Measurements from ENCODE around the gene NHS. TPM values are rescaled to one million over a fixed set of nuclear protein-coding genes. Genes with fewer than 3 reads are reported as not detected.

The NHS gene
- polyA plus RNA-seq, 2 of the 4 experiments (the other 2 are of a cell fraction): 3.6 to 5.0 TPM

GRCh38 chrX:17546356-17546755, 171.4 kb downstream of the NHS start:
- CTCF ChIA-PET: interaction anchor here (1.3 to 1.4 kb wide), 2 partner anchors 11 to 13 kb away, joined by 3 to 4 read pairs; no protein-coding TSS in a partner anchor
- FAIRE-seq: no peak

GRCh38 chrX:17547658-17548057, 172.7 kb downstream of the NHS start:
- ATAC-seq: peak; percentile 86 to 90
- POLR2A ChIA-PET: no interaction called here
- 0% methylated on average over 1 of the region's 2 CpGs for WGBS (ENCODE audit: missing lambda C conversion rate)
- peaks cover 38% of the 10 kb centered on the region for H3K4me1 ChIP-seq
- CTCF ChIA-PET: interaction anchor here (0.9 to 1.5 kb wide), 3 partner anchors 9 to 44 kb away, joined by 3 to 4 read pairs (median 3); no protein-coding TSS in a partner anchor
- H3K4me2 ChIP-seq: peak overlapping the region; percentile 45
- peak; percentile 100 for FAIRE-seq
- H3K27ac ChIP-seq: peak overlapping the region; percentile 71 to 83
- no peak overlapping the region for H3K4me3 ChIP-seq
- no peaks in the 10 kb centered on the region for H3K9me3 ChIP-seq
- DNase-seq (ENCODE audit: low read depth in 1 of 2, low spot score in 1 of 2): peak; percentile 44 to 80
- TF ChIP-seq NR3C1 (IDR thresholded peaks at IDR 0.05): no peak
- TF ChIP-seq ATOH8 (CRISPR knock-in tag; IDR thresholded peaks at IDR 0.05; ENCODE audit: low read depth): no peak
- TF ChIP-seq TFCP2L1 (CRISPR knock-in tag; IDR thresholded peaks at IDR 0.05): no peak
- TF ChIP-seq EHF (CRISPR knock-in tag; IDR thresholded peaks at IDR 0.05): no peak
- TF ChIP-seq KDM5A (IDR thresholded peaks at IDR 0.05): no peak
- TF ChIP-seq RNF2 (IDR thresholded peaks at IDR 0.05; ENCODE audit: borderline replicate concordance, low read depth): no peak
- TF ChIP-seq RCOR1 (IDR thresholded peaks at IDR 0.05; ENCODE audit: low read depth, low read length): no peak
- TF ChIP-seq FOSL2 (IDR thresholded peaks at IDR 0.05): no peak
- TF ChIP-seq FOSL2 (CRISPR knock-in tag; IDR thresholded peaks at IDR 0.05): peak; percentile 9; the same call in 1 of the 2 replicates
- no peak; a peak in 1 of 5 replicates for TF ChIP-seq RAD21 (conservative IDR thresholded peaks at IDR 0.05 in 1 of 2, IDR thresholded peaks at IDR 0.05 in 1 of 2)
- peak; percentile 48; the same call in 1 of the 2 replicates for TF ChIP-seq MAX (IDR thresholded peaks at IDR 0.05)
- TF ChIP-seq KDM1A (IDR thresholded peaks at IDR 0.05; ENCODE audit: low read depth): no peak
- TF ChIP-seq MAFK (IDR thresholded peaks at IDR 0.05; ENCODE audit: partially characterized antibody): peak; percentile 92
- TF ChIP-seq CTCF (IDR thresholded peaks at IDR 0.05): no peak

More at GRCh38 chrX:17546356-17546755, 171.4 kb downstream of the NHS start:
- TF ChIP-seq USF2 (IDR thresholded peaks at IDR 0.05): no peak
- TF ChIP-seq RAD21 (conservative IDR thresholded peaks at IDR 0.05 in 1 of 2, IDR thresholded peaks at IDR 0.05 in 1 of 2): no peak
- no peak for TF ChIP-seq CEBPB (IDR thresholded peaks at IDR 0.05)
- TF ChIP-seq JUNB (IDR thresholded peaks at IDR 0.05): no peak
- TF ChIP-seq FOXS1 (CRISPR knock-in tag; IDR thresholded peaks at IDR 0.05): no peak
- TF ChIP-seq HES2 (IDR thresholded peaks at IDR 0.05): no peak
- TF ChIP-seq BCL3 (IDR thresholded peaks at IDR 0.05): no peak
- TF ChIP-seq CHD2 (IDR thresholded peaks at IDR 0.05; ENCODE audit: low read length, partially characterized antibody): no peak
- no peak for TF ChIP-seq SREBF2 (IDR thresholded peaks at IDR 0.05)
- no peak for TF ChIP-seq BHLHE40 (IDR thresholded peaks at IDR 0.05; ENCODE audit: low read depth, low read length)
- TF ChIP-seq NFE2L2 (conservative IDR thresholded peaks at IDR 0.05; ENCODE audit: low read length): no peak
- no peak for TF ChIP-seq RNF2 (IDR thresholded peaks at IDR 0.05; ENCODE audit: borderline replicate concordance, low read depth)
- no peak for TF ChIP-seq EP300 (IDR thresholded peaks at IDR 0.05)
- no peak for TF ChIP-seq HOXB5 (CRISPR knock-in tag; IDR thresholded peaks at IDR 0.05)
- TF ChIP-seq ATOH8 (CRISPR knock-in tag; IDR thresholded peaks at IDR 0.05; ENCODE audit: low read depth): no peak
- no peak for TF ChIP-seq RCOR1 (IDR thresholded peaks at IDR 0.05; ENCODE audit: low read depth, low read length)
- TF ChIP-seq MAZ (IDR thresholded peaks at IDR 0.05; ENCODE audit: borderline replicate concordance, low read depth, low read length): no peak
- TF ChIP-seq E2F6 (IDR thresholded peaks at IDR 0.05; ENCODE audit: borderline replicate concordance, low read depth): no peak
- TF ChIP-seq KDM5A (IDR thresholded peaks at IDR 0.05): no peak
- POLR2A ChIA-PET: no interaction called here
- peaks cover 30% of the 10 kb centered on the region for H3K4me1 ChIP-seq
- 89% methylated on average over 2 of the region's 2 CpGs for WGBS (ENCODE audit: missing lambda C conversion rate)
- H3K9me3 ChIP-seq: no peaks in the 10 kb centered on the region
- H3K27ac ChIP-seq: peak overlapping the region in 1 of 2 experiments; percentile 83; a peak in 2 of 6 replicates
- DNase-seq (ENCODE audit: low read depth in 1 of 2, low spot score in 1 of 2): no peak
- no peak overlapping the region for H3K4me2 ChIP-seq
- ATAC-seq: no peak
- no peak overlapping the region for H3K4me3 ChIP-seq

Measured in A549 (cell line).